ENCODE measurements around the gene ZNF385A.

GRCh38 chr12:54425702-54426101 is 41.2 kb upstream of the ZNF385A start:
- no peak for TF ChIP-seq CTCF (IDR thresholded peaks at IDR 0.05)
- no peak for TF ChIP-seq POLR2A (IDR thresholded peaks at IDR 0.05)
